ENCODE measurements around the gene KREMEN1. TPM values are rescaled to one million over a fixed set of nuclear protein-coding genes. Genes with fewer than 3 reads are reported as not detected.

KREMEN1 gene
- total RNA-seq, 1 donor from 2014 or later = 5.8 TPM

DNA sequence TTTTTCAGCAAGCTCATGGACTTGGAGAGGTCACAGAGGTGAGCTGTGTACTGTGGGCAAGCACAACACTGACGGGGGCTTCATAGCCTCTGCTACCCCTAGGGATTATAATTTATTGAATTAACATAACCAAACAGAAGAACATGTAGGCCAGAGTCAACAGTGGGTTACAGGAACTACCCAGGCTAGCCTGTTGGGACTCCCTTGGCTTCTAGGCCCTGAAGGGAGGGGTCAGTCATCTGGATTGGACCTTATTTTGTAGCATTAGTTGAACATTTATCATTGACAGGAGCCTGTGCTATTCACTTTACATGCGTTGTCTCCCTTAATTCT lies 56.9 kb downstream of the KREMEN1 start:
- H3K27me3 ChIP-seq (ENCODE audit: control insufficient read depth, insufficient read depth, low read length) = no peaks in the 10 kb centered on the region
- H3K36me3 ChIP-seq (ENCODE audit: control insufficient read depth, insufficient read depth, low read length) = peaks cover 1% of the 10 kb centered on the region
- DNase-seq (ENCODE audit: low read depth) (no peak), FAIRE-seq (no peak)
- no peak overlapping the region for H3K4me3 ChIP-seq (ENCODE audit: low read depth, low read length)
- TF ChIP-seq CTCF (IDR thresholded peaks at IDR 0.05; ENCODE audit: insufficient read depth, low read length, severe bottlenecking) = no peak

DNA sequence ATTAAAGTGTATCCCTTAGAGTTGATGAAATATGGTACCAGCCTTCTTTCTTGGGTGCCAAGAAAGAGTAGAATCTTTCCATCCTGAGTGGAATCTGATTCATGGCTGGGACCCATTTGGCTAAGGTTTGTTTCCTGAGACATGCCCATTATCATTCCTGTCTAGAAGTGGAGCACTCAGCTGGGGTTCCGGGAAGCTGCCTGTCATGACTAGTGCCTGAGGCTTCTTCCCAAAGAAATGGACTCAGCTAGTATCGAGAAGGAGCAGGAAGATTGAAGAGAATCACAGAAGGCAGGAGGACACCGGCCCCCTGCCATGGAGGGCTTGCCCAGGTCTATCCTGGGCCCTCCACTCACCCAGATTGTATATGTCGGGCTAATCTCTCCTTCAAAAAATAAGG lies 57.6 kb downstream of the KREMEN1 start:
- Histone ChIP-seq H3K36me3 (ENCODE audit: control insufficient read depth, insufficient read depth, low read length) (peaks cover 1% of the 10 kb centered on the region), H3K27me3 (ENCODE audit: control insufficient read depth, insufficient read depth, low read length) (no peaks in the 10 kb centered on the region), H3K4me3 (ENCODE audit: low read depth, low read length) (no peak overlapping the region)
- FAIRE-seq (no peak), DNase-seq (ENCODE audit: low read depth) (no peak)
- TF ChIP-seq CTCF (IDR thresholded peaks at IDR 0.05; ENCODE audit: insufficient read depth, low read length, severe bottlenecking) = no peak

DNA sequence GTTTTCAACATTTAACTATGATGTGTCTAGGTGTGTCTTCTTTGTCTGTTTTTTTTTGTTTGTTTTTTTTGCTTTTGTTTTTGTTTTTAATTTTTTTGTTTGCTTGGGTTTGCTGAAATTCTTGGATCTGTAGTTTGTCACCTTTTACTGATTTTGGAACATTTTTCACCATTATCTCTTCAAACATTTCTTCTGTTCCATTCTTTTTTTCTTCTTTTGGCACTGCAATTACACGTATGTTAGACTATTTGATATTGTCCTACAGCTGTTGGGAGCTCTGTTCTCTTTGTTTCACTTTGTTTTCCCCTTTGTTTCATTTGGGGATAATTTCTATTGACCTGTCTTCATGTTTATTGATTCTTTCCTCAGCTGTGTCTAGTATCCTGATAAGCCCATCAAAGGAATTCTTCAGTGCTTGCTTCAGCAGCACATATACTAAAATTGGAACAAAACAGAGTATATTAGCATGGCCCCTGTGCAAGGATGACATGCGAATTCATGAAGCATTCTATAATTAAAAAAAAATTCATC lies 60.8 kb downstream of the KREMEN1 start:
- no peak for FAIRE-seq

GRCh38 chr22:29134448-29134847 lies 61.6 kb downstream of the KREMEN1 start:
- Histone ChIP-seq H3K27me3 (ENCODE audit: control insufficient read depth, insufficient read depth, low read length) (no peaks in the 10 kb centered on the region), H3K36me3 (ENCODE audit: control insufficient read depth, insufficient read depth, low read length) (peaks cover 1% of the 10 kb centered on the region), H3K4me3 (ENCODE audit: low read depth, low read length) (no peak overlapping the region)
- no peak for DNase-seq (ENCODE audit: low read depth)
- no peak for FAIRE-seq
- TF ChIP-seq CTCF (IDR thresholded peaks at IDR 0.05; ENCODE audit: insufficient read depth, low read length, severe bottlenecking) = no peak

More for the DNA sequence above, 60.8 kb downstream of the KREMEN1 start:
- Histone ChIP-seq H3K27me3 (ENCODE audit: control insufficient read depth, insufficient read depth, low read length) (no peaks in the 10 kb centered on the region), H3K4me3 (ENCODE audit: low read depth, low read length) (no peak overlapping the region), H3K36me3 (ENCODE audit: control insufficient read depth, insufficient read depth, low read length) (peaks cover 1% of the 10 kb centered on the region)
- no peak for DNase-seq (ENCODE audit: low read depth)
- no peak for TF ChIP-seq CTCF (IDR thresholded peaks at IDR 0.05; ENCODE audit: insufficient read depth, low read length, severe bottlenecking)

DNA sequence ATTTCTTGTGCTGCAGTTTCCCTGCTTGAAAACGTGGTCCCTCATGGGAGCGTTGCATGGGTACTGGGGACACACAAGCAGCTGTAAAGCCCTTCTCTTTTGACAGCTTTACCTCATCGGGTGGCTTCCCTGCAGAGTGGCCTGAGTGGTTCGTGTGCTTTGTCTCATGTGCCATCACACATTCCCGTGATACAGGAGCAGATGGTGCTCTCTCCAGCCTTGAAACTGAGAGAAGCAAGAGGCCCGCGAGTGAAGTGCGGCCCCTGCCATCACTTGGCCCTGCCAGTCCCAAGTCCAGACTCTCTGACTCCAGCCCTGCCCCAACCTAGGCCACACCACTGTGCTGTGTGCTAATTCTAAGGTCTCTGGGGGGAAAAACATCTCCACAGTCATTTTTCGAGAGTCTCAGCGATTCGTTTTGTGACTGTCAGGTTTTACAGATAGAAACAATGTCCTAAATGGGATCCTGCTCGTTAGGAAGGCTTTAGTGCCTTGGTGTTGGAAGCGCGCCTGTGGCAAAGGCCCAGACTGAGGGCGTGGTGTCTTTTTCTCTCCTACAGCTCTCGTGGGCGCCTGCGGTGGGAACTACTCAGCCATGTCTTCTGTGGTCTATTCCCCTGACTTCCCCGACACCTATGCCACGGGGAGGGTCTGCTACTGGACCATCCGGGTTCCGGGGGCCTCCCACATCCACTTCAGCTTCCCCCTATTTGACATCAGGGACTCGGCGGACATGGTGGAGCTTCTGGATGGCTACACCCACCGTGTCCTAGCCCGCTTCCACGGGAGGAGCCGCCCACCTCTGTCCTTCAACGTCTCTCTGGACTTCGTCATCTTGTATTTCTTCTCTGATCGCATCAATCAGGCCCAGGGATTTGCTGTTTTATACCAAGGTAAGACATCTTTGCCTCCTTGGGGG lies 64.2 kb downstream of the KREMEN1 start:
- no peak for FAIRE-seq
- no peaks in the 10 kb centered on the region for H3K27me3 ChIP-seq (ENCODE audit: control insufficient read depth, insufficient read depth, low read length)
- no peak overlapping the region for H3K4me3 ChIP-seq (ENCODE audit: low read depth, low read length)
- no peak for DNase-seq (ENCODE audit: low read depth)
- H3K36me3 ChIP-seq (ENCODE audit: control insufficient read depth, insufficient read depth, low read length) = peaks cover 7% of the 10 kb centered on the region
- no peak for TF ChIP-seq CTCF (IDR thresholded peaks at IDR 0.05; ENCODE audit: insufficient read depth, low read length, severe bottlenecking)

Measured in bronchial epithelial cell (primary cell).